C4-2B (cell line): ENCODE measurements around the gene CDK6.

Experiments used
- ZFX ChIP-seq: fragments of 450-650 bp; IDR thresholded peaks from 2 replicates; pipeline ENCODE4 v1.6.1; 2017
- TF ChIP-seq, protein P1 (sequence below): fragments of 450-650 bp; conservative IDR thresholded peaks from 2 replicates; pipeline ENCODE4 v1.5.1; 2017; ENCODE audit warnings: mild to moderate bottlenecking

DNA sequence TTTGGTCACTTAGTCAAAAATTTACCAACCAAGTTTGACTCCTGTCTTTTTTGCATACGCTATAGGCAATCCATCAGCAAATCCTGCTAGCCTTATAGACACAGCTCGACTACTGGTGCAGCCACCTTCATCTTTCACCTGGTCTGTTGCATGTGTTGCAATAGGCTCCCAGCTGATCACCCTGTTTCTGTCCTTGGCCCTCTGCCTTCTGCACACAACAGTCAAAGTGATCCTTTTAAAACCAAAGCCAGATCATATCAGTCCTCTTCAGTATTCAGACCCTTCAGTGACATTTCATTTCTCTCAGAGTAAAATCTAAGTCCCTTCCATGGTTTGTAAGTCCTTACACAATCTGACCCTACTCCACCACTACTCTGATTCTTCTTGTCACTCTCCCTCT, 10.9 kb upstream of the CDK6 start:
- TF ChIP-seq, protein P1, sequence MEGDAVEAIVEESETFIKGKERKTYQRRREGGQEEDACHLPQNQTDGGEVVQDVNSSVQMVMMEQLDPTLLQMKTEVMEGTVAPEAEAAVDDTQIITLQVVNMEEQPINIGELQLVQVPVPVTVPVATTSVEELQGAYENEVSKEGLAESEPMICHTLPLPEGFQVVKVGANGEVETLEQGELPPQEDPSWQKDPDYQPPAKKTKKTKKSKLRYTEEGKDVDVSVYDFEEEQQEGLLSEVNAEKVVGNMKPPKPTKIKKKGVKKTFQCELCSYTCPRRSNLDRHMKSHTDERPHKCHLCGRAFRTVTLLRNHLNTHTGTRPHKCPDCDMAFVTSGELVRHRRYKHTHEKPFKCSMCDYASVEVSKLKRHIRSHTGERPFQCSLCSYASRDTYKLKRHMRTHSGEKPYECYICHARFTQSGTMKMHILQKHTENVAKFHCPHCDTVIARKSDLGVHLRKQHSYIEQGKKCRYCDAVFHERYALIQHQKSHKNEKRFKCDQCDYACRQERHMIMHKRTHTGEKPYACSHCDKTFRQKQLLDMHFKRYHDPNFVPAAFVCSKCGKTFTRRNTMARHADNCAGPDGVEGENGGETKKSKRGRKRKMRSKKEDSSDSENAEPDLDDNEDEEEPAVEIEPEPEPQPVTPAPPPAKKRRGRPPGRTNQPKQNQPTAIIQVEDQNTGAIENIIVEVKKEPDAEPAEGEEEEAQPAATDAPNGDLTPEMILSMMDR: no peak
- no peak for TF ChIP-seq ZFX
